GM18519 (cell line): Measurements from ENCODE around the gene WWOX.

Source experiments
- ATAC-seq: cut with Tn5 transposase; IDR thresholded peaks from one replicate; pipeline ENCODE4 v1.9.1; 2021; ENCODE audit warnings: mild to moderate bottlenecking, moderate library complexity; ENCODE audit not compliant: unreplicated experiment, low FRiP score

WWOX gene

DNA sequence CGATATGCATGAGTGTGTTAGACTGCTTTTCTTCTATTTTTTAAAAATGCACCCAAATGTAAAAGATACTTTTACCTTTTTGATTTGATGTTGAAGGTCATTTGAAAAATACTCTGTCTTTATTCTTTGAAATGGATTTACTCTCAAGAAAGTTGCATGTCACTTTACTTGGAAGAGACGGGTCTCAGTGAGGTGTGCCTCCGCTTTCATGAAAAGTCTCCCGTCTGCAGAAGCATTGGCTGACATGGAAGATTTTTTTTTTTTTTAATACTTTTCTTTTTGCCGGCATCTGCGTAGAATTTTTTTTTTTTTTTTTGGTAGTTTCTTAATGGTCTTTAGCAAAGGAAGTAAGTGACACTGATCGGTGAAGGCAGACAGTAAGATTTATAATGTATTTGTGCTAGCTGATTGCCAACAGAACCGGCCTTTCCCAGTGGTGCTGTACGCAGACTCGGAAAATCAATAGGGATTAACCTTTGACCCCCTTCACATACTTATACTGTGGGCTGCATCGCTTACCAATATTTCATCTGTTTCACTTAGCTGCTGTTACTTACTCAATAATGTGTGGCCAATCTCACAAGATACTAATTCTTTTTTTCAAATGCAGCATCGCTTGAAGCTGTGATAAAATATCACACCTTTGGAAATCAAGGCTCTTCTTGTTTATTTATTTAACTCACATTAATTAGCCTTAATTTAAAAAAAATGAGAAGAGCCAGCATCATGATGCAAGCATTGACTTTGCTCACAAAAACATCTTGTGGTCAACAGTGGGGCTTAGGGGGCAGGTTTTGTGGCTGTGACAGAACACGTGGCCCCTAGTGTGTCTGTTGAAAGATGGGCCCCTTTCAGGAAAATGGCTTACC is 383.9 kb downstream of the WWOX start:
- ATAC-seq = no peak

DNA sequence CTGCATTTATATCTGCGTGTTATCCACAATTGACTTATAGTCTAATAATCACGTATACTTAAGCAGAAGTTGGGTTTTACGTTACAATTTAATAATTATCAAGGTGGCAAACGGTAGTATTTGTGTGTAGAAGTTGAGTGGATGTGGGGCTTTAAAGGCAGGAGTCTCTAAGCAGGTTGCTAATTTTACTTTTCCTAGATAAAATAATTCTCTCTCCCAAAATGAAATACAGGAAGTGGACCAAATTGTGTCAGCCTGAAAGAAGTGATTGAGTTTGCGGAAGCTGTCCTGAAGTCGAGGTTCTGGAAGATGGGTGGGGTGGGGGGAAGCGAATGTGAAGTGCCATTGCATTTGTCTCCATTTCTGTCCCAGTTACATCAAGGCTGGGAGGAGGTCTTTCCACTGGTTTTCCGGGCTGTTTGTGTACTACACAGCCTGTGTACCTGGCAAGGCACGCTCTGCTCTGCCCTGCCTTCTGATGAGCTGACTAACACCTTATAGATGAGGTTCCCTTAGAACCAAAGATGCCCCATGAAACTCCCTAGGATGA is 385.1 kb downstream of the WWOX start:
- ATAC-seq = no peak

DNA sequence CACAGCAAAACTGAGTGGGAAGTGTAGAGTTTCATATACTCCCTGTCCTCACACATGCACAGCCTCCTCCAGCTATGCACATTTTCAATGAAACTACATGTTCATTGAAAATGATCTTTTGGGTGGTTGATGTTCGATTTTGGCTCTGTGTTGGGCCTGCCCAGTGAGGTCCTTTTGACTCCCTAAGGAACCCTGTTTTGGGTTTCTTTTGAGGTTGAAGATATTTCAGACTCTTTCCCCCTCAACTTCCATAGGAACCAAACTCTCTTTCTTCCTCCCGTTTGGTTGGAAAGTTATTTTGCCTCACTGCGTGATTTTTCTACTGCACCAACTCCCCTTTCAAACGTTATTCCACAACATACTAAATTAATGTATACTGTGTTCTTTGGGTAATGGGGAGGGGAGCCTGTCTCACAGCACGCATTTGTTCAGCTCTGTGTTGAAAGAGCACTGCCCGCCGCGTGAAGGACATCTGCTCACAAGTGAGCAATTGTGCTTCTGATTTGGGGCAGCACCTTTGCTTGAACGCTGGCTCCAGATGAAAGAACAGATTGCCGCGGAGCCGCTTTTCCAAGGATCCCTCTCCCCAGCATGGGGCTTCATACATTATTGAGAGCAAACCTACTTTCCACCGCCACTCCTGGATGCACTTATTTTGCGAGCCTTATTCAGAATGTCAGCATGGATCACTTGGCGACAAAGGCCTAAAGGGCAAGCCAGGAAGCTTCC is 385.9 kb downstream of the WWOX start:
- no peak for ATAC-seq

DNA sequence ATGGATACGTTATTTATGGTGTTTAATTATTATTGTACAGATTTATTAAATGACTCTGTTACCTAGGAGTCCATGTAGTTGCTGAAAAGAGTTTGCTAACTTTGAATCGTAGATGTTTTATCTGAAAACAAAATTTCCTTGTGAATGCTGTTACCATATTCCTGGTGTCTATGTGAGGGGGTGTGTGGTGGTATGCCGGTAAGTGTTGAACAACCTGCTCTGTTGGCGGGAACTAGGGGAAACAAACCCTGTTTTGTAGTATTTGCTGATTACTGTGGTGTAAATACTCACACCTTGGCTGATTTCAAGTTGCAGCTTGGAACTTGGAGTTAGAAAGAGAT is 386.4 kb downstream of the WWOX start:
- ATAC-seq = no peak

DNA sequence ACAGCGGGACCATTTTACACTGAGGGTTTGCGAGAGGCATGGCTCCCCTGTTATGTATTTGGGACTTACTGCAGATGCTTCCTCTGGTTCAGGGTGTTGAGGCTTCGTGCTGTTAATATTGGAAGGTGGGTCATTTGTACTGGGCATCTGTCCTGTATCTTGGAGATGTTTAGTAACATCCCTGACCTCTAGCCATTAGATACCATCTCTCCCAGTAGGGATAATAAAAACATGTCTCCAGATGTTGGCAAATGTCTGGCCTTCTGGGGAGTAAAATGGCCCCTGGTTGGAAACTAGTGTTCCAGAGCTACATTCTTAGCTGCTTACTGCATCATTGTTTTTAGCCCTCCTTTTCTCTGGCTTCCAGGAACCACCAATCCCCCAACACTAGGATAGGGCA is 388.0 kb downstream of the WWOX start:
- ATAC-seq = no peak

DNA sequence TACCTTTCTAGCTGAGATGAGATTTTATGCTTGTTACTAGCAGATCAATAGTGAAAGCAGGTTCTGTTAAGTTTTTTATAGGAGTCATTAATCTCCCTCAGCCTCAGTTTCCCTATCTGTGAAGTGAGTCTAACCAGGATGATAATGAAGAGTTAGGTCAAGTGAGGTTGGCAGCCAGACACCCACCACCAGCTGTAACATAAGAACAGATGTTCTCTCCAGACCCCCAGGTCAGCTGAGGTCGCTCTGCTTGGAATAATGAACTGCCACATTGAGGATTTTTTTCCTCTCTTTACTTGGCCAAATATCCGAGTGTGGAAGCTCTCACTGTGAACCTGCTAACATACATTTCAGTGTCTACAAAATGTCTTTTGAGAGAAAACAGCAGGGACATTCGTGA is 389.6 kb downstream of the WWOX start:
- no peak for ATAC-seq

DNA sequence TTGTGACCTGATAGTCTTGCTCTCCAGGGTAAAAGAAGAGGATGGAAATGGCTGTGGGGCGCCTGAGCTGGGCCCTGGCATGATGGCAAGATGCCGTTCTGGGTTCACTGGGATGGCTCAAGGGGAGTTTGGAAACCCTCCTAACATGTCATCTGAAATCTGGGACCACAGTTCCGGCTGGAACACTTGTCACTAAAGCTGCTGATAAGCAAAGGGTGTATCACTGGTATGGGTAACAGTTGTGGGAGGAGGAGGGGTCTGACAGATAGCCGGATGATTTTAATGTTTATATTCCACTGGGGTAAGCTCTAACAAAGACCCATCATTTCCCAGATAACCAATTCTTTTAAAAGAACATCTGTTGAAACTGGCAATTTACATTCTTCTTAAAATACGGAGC is 390.2 kb downstream of the WWOX start:
- no peak for ATAC-seq

DNA sequence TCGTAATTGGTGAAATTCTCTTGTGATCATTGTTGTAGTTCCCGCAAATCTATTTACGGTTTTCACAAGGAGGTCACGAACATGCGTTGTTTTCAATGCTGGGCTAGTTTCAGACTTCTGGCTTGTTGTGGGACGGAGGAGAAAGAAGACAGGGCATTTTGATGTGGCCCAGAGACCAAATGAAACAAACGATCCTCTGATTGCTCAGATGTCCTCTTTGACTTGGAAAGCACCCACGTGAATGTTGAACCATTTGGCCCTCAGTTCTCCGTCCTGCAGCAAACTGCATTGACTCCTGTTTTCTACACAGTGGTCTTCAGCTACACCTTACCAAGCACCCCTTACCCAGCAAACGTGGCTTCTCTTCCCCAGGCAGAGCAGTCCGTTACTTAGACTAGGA is 391.0 kb downstream of the WWOX start:
- no peak for ATAC-seq

DNA sequence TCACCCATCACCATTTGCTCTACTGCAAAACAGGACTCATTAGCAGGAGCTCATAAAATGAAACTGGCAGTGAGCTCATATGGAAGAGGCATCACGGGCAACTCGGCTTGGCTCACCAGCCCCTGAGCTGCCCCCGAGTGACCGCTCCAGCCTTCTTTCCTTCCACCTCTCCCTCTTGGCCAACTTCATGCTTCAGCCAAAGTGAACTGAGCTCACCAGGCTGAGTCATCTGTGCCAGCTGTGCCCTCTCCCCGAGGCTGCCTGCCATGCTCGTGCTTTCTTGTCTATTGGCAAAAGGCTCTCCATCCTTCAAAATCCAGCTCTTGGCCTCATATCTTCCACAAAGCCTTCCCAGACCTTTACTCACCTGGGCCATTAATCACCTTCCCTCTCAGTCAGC is 391.4 kb downstream of the WWOX start:
- ATAC-seq = no peak

DNA sequence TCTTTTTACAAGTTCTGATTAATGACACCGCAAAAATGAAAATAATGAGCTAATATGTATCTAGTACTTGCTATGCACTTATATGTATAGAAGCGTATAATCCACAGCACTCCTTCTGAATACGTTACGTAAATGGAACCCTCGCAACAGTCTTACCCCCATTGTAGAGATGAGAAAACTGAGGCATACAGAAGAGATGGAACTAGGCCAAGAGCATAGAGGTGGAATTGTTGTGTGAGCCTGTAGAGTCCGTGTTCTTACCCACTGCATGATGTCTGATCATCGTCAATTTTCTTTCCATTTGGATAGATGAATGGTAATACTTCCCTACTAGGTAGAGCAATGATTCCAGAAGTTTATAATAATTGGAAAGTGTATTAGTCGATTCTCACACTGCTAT is 394.1 kb downstream of the WWOX start:
- no peak for ATAC-seq

DNA sequence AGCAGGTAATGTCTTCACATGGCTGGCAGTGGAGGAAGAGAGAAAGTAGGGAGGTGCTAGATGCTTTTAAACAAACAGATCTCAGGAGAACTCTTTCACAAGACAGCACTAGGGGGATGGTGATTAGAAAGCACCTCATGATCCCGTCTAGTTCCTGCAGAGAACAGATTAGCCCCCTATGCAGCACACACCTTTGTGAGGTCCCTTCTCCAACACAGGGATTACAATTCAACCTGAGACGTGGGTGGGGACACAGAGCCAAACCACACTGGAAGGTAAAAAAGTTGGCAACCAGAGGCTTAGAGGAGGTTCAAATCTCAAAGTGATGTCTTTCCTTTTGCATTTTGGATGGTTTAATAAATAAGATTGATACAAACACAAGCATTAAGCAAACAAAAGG is 394.7 kb downstream of the WWOX start:
- no peak for ATAC-seq

DNA sequence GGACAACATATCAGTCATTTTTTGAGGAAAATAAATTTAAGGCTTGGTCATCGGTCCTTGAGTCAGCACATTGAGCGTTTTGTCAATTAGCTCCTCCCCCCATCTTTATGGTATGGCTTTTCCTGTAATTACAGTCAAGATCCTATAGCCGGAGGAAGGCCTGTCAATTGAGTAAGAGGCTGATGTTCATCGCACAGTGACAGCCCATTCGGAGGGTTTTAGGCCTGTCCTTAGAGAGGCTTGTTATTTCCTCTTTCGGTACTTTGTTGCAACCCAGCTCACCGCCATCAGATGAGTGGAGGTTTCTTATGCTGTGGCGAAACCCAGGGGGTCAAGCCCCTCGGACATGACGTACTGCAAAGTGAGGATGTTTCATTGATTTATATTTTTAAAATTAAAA is 395.2 kb downstream of the WWOX start:
- no peak for ATAC-seq

DNA sequence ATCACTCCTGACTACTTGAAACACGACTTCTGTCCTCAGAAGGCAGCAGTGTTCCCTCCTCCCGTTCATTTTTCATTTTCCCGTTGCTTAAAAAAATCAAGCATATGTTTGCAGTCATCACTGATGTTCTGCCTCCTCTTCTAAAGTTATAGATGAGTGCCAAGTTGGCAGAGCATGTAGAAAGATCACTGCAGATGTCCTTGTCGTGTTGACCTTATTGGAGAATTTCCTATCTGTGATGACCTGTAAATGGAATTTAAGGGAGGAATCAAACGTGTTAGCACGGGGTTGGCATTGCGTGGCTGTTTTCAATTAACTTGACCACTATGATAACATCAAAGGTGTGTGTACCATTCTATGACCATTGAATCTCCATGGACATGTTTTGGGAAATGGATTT is 396.7 kb downstream of the WWOX start:
- ATAC-seq = no peak

DNA sequence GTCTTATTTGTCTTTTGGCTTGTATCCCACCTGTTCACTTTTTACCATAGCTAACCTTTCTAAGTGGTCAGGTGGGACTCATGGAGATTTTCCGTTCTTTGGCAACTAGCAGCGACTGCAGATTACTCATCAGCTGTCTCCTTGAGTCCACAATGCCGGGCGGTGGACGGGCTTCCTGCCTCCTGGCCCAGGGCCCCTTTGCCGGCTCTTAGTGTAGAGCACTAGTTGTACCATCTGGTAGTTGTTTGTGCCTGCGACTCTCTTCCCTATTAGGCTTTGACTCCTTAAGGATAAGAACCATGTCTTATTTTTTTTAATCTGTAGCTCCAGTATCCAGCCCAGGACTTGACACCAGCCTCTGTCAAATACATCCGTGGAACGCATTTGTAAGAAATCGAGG is 399.9 kb downstream of the WWOX start:
- no peak for ATAC-seq

DNA sequence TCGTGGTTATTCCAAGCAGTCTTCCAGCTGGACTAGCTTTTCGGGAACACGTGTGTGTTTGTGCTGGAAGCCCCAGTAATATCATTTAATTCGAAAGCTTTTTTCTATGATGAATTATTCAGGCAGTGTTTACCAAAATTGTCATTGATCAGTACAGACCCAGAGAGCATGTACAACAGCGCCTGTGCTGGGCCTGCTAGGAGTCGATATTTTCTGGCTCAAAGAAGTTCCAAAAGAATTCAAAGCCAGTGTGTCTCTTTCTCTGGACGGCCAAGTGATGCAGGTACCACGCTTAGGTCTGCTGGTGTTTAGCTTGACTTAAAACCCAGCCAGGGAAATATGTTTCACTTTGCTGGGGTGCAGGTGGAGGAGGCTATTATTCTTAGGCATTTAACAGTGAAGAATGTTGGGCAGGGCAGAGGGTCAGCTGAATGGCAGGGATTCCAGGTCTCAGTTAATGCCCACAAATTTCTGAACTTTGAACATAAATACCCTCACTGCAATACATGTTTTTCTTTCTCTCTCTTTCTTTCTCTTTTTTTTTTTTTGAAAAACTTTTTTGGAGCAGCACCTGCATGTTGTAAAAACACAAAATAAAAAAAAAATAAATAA is 401.3 kb downstream of the WWOX start:
- ATAC-seq = no peak

DNA sequence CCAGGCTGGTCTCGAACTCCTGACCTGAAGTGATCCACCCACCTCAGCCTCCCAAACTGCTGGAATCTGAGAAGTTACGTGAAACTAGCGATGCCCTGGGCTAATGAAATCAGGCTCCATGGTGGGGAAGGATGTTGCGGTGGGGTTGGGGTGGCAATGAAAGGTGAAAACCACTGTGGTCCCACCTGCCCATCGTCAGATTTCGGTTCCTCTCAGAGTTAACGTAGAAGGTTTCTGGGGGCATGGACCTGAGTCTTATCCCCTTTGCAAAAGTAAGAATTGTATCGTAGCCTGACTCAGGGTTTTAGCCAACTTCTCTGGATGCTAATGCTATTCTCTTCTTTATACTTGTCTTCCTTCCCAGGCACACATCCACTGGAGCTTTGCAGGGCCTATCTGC is 402.3 kb downstream of the WWOX start:
- no peak for ATAC-seq

DNA sequence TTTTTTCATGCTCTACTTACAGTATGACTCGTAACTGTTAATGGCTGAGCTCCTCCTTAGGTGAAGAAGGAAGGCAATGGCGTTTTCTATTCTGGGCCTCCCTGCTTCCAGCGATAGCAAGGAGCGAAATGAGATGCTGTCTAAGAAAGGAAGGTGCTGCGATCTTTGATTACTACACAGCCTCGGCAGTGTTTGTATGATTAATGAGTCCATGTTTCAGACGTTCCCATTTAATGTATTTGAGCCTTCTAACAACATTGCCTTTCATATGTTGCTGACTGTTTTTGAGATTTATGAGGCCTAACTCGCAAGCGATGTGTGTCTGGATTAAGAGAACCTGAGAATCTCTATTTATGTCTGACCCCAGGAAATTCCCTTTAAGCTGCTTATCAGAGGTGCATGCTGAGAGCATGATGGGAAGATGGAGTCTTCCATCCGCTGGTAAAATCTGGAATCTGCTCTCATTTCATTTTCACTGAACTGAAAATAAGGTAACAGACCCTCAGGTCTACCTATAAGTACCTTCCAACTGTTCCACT is 403.4 kb downstream of the WWOX start:
- ATAC-seq = no peak

DNA sequence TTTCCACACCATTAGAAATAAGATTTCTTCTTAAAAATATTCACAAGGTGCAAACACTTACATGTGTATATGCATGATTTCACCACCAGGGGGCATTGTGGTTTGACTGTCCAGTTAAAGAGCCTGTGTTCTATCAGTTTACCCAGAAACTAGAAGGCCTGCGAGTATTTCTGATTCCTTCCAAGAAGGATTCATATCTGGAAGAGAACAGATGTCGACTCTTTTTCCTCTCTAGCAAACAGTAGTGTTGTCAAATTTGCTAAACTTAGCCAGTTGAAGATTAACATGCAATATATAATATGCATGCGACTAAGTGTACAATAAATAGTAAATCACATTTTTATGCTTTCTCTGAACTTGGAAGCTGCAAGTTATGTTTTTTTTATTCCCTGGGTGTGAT is 404.1 kb downstream of the WWOX start:
- no peak for ATAC-seq

DNA sequence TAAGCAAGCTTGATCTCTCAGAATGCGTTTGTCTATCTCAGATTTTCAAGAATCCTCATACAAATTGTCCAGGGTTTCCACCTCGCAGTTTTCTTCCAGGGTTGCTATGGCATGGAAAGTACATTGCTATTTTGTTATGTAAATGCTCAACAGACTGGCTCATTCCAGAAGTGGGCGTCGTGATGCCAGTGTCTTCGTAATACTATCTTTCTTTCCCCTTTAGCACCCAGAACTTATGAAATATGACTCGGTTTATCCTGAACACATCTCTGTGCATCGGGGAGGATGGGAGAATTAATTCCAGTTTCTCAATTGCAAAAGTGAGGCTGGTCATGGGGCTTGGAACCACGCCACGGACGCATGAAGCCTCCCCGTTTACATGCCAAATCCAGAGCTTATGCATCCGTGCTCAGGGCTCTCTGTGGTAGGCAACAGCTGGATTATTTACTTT is 405.0 kb downstream of the WWOX start:
- ATAC-seq = no peak

DNA sequence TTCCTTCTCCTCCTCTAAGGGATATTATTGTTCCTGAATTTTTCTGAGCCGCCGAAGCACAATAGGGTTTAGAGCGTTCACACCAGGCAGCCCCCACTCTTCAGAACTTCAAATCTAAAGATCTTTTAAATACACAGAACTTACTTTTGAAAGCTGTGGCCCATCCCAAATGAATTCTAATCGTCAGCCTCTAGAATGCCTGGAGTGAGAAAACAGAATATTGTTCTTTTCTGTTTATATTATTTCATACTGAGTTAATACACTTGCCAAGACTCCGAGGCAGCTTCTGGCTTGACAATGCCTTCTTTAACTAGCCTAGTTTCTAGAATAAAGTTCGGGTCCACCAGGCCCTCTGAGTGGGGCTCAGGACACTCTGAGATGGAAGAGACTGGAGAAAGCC is 405.6 kb downstream of the WWOX start:
- ATAC-seq = no peak
